Ishikawa (cell line): ENCODE measurements around the gene PIP5K1C.

Experiments used
- CEBPB ChIP-seq: IDR thresholded peaks from 2 replicates; pipeline ENCODE4 v1.6.1; 2012
- CREB1 ChIP-seq: IDR thresholded peaks from 2 replicates; pipeline ENCODE4 v1.6.1; 2012; ENCODE audit warnings: low read depth
- RAD21 ChIP-seq: IDR thresholded peaks from 2 replicates; pipeline ENCODE4 v1.6.1; 2012; ENCODE audit warnings: low read depth
- YY1 ChIP-seq: IDR thresholded peaks from 2 replicates; pipeline ENCODE4 v1.6.1; 2012; ENCODE audit warnings: low read depth
- TF ChIP-seq, protein P1 (sequence below): IDR thresholded peaks from 2 replicates; pipeline ENCODE4 v1.6.1; 2012

DNA sequence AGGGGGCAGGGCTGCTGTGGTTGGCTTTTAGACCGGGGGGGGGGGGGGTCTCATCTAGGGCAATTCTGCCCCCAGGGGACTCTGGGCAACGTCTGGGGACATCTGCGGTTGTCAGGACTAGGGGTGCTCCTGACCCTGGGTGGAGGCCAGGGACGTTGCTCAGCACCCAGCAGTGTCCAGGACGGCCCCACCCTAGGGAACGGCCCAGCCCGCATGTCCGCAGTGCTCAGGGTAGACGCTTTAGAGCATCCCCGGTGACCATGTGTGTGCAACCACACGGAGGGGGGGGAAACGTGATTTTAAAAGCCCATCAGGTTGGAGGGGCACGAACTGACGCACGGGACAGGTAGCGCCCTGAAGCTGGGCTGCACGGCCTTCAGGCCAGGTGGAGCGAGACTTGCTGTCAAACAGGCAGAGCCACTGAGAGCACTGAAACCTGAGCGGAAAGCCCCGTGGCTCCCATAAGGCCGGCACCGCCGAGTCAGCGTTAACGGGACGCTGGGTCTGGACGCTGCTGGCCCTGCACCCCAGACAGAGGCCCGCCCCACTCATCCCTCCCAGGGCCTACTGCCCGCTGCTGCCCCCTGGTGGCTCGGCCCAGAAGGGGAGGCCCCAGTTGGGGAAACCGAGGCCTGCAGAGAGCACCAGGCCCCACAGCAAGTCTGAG is 82.0 kb downstream of the PIP5K1C start:
- no peak for TF ChIP-seq CEBPB
- TF ChIP-seq YY1, result no peak
- no peak for TF ChIP-seq CREB1
- TF ChIP-seq RAD21, result peak; percentile 64
- TF ChIP-seq, protein P1, sequence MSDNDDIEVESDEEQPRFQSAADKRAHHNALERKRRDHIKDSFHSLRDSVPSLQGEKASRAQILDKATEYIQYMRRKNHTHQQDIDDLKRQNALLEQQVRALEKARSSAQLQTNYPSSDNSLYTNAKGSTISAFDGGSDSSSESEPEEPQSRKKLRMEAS, result no peak
